Testis (tissue), 3 donors: ENCODE measurements around the gene ARMC12. TPM values are rescaled to one million over a fixed set of nuclear protein-coding genes. Genes with fewer than 3 reads are reported as not detected.
A peak's percentile ranks its signal among the peaks of the same experiment; 100 is the strongest.

ENCODE experiments used
- DNase-seq: peaks from one replicate; pipeline ENCODE4 v3.0.0-alpha.2; 2019
- H3K27ac ChIP-seq, 2 donors: fragments of 200-600 bp; sonication (generic); one replicate each; pipeline ENCODE4 v1.5.1; 2019
- H3K27me3 ChIP-seq: fragments of 200-600 bp; sonication (generic); one replicate; pipeline ENCODE4 v1.5.1; 2019
- H3K36me3 ChIP-seq: fragments of 200-600 bp; sonication (generic); one replicate; pipeline ENCODE4 v1.5.1; 2017; ENCODE audit warnings: low read depth; ENCODE audit errors: missing control alignments
- H3K4me1 ChIP-seq: fragments of 200-600 bp; sonication (generic); one replicate; pipeline ENCODE4 v1.5.1; 2019
- H3K4me3 ChIP-seq, 2 donors: fragments of 200-600 bp; sonication (generic); one replicate each; pipeline ENCODE4 v1.5.1; 2017 to 2019
- H3K9me3 ChIP-seq: fragments of 200-600 bp; sonication (generic); one replicate; pipeline ENCODE4 v1.5.1; 2017
- CTCF ChIP-seq, 3 experiments: fragments of 450-650 bp in 2 of 3; fragments of 200-600 bp in 1 of 3; sonication (generic) in 1 of 3; IDR thresholded peaks; one replicate each; pipeline ENCODE4 v1.5.1; 2016 to 2019; ENCODE audit warnings: antibody characterized with exemption in 3 of 3, mild to moderate bottlenecking in 2 of 3, moderate library complexity in 1 of 3
- POLR2A ChIP-seq: fragments of 450-650 bp; IDR thresholded peaks from one replicate; pipeline ENCODE4 v1.6.1; 2017; ENCODE audit warnings: antibody characterized with exemption, mild to moderate bottlenecking, moderate library complexity
- WGBS, 2 donors: methylation state at CpG; one replicate each; pipeline ENCODE4 v1.1.5; 2018; 5-methylcytosine and 5-hydroxymethylcytosine counted together
- intact Hi-C: fragments of 100-400 bp; cut with DNase I; formaldehyde crosslinking; loops from one replicate; pipeline ENCODE4 v1.15.1; 2023; ENCODE audit warnings: low total_unique reads
- polyA plus RNA-seq: library from polyadenylated mRNA; stranded (reverse); fragments of 350-450 nt; fragmentation: Illumina TruSeq; extraction: RNeasy Lipid Tissue Mini Kit (QIAGEN cat#74804); gene quantifications from one replicate; pipeline ENCODE4 v1.2.3, GENCODE V29; 2014; ENCODE audit warnings: low read depth, low replicate concordance; ENCODE audit not compliant: insufficient read depth
- total RNA-seq, 2 donors: library from RNA; depleted of rRNA; stranded (reverse); fragments of >200 nt; gene quantifications; one replicate each; pipeline ENCODE4 v1.2.3, GENCODE V29; 2016

Gene ARMC12
- total and polyA plus RNA-seq, 3 donors from 2014 or later, result 46.8 to 104 (median 84.9) TPM

GRCh38 chr6:35771343-35771627 is 34.5 kb downstream of the ARMC12 start:
- intact Hi-C loops, result no loop called here
- H3K4me3 ChIP-seq, result no peak overlapping the region
- no peak overlapping the region for H3K27ac ChIP-seq
- H3K9me3 ChIP-seq, result no peaks in the 10 kb centered on the region
- WGBS, 2 donors, result 59 to 62% methylated on average over 4 to 5 of the region's 5 CpGs
- no peaks in the 10 kb centered on the region for H3K27me3 ChIP-seq
- H3K36me3 ChIP-seq, result no peaks in the 10 kb centered on the region
- H3K4me1 ChIP-seq, result no peaks in the 10 kb centered on the region
- no peak for DNase-seq
- TF ChIP-seq POLR2A (no peak), CTCF (IDR thresholded peaks at IDR 0.05) (no peak)

GRCh38 chr6:35774116-35774794 is 37.4 kb downstream of the ARMC12 start:
- 69 to 79% methylated on average over 11 of the region's 11 CpGs for WGBS, 2 donors
- no peak overlapping the region for H3K4me3 ChIP-seq

GRCh38 chr6:35775031-35775430 is 38.2 kb downstream of the ARMC12 start:
- TF ChIP-seq POLR2A (no peak), CTCF (IDR thresholded peaks at IDR 0.05) (no peak)
- intact Hi-C loops, result no loop called here
- Histone ChIP-seq H3K9me3 (no peaks in the 10 kb centered on the region), H3K4me1 (peaks cover 5% of the 10 kb centered on the region), H3K27me3 (no peaks in the 10 kb centered on the region), H3K27ac (no peak overlapping the region), H3K4me3 (no peak overlapping the region), H3K36me3 (no peaks in the 10 kb centered on the region)
- DNase-seq, result no peak
- WGBS, 2 donors, result 69 to 71% methylated on average over 6 of the region's 6 CpGs

More at GRCh38 chr6:35774116-35774794, 37.4 kb downstream of the ARMC12 start:
- peaks cover 5% of the 10 kb centered on the region for H3K4me1 ChIP-seq
- DNase-seq, result no peak
- H3K27me3 ChIP-seq, result no peaks in the 10 kb centered on the region
- no peak overlapping the region for H3K27ac ChIP-seq
- no peak for TF ChIP-seq CTCF (IDR thresholded peaks at IDR 0.05)
- no peak for TF ChIP-seq POLR2A
- intact Hi-C loops, result no loop called here
- no peaks in the 10 kb centered on the region for H3K36me3 ChIP-seq
- no peaks in the 10 kb centered on the region for H3K9me3 ChIP-seq

- H3K27ac ChIP-seq, result no peak within 1 kb of the TSS
- DNase-seq, result no peak
- 2 to 3% methylated on average over 43 to 44 of the region's 56 CpGs for WGBS, 2 donors
- H3K4me1 ChIP-seq, result peaks cover 5% of the 10 kb centered on the region
- H3K36me3 ChIP-seq, result no peaks in the 10 kb centered on the region
- no peaks in the 10 kb centered on the region for H3K9me3 ChIP-seq
- intact Hi-C loops, result no loop called here
- TF ChIP-seq CTCF (IDR thresholded peaks at IDR 0.05), result no peak
- no peak for TF ChIP-seq POLR2A
- H3K27me3 ChIP-seq, result no peaks in the 10 kb centered on the region
- peak within 1 kb of the TSS; percentile 45 to 54 for H3K4me3 ChIP-seq
These were observed 39.8 kb downstream of the ARMC12 start, which contains the start of gene CLPSL2 for GRCh38 chr6:35776364-35777215. Gene CLPSL2, plus strand, starts transcription at chr6:35776598. Its CDS starts 21 bp downstream, at chr6:35776619.
